ENCODE measurements around the gene AKAP6.

Gene AKAP6

DNA sequence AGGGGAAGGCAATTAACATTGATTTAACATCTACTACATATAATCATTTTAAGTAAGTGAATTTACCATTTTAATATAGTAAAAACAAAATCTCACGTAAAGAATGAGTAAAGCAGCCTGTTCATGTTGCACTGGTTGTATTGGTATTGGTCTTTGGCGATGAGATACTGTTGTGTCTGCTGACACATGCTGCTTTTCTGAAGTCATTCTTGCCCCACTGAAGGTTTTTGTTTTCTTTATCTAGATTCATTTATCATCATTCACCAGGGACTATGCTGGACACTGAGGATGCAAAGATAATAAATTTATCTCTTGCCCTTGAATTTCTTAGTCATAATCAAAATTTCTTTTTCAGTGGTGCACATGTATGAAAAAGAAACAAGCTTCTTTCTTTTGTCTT lies 363.3 kb downstream of the AKAP6 start:
- in situ Hi-C loops (cut with HindIII; ENCODE audit: low sequenced_read_pairs), result no loop called here

DNA sequence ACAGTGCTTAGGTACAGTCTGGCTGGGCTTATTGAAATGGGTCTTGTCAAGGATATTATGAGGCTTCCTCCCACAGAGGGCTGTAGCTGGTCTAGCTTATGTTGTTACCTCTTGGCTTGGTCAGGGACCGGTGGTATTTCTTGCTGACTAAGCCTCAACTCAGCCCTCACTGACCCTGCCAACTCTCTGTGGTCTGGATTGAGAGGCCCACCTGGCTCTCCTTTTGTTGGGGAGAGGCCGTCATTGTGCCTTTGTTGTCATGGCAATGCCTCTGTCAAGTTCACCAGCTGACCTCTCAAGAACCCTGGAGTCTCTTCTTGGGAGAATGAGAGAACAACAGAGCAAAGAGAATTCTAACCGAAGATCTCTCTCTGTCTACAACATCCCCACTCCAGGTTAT lies 364.0 kb downstream of the AKAP6 start:
- in situ Hi-C loops (cut with HindIII; ENCODE audit: low sequenced_read_pairs), result no loop called here

DNA sequence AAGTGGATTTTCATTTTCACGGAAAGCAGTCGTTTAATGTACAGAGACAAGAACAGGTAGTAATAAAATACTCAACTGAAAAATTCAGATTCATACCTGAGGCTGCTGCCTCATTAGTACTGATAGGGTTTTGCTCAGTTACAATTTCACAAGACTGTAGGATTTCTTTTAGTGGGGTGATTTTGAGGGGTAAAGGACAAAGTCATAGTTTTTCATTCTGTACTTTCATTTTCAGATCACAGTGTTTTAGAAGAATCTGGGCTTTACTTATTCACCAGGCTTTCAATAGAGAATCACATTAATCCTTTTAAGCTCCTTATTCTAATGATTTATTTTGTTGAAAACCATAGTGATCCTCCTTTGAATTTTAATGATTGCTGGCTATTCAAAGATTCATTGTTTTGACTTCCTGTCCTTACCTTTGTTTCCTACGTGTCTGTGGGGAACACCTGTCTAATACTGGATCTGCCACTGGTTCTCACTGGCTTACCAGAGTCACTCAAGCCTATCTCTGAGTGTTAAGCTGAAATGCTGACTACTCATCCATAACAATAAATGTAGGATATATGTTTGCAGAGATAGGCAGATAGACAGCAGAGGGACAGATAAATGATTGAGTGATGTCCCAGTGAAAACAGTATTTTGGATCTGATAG lies 365.8 kb downstream of the AKAP6 start:
- in situ Hi-C loops (cut with HindIII; ENCODE audit: low sequenced_read_pairs), result no loop called here

GRCh38 chr14:32696325-32697091 lies 367.4 kb downstream of the AKAP6 start:
- in situ Hi-C loops (cut with HindIII; ENCODE audit: low sequenced_read_pairs), result no loop called here

- in situ Hi-C loops (cut with HindIII; ENCODE audit: low sequenced_read_pairs), result no loop called here
These were observed 368.0 kb downstream of the AKAP6 start for GRCh38 chr14:32697114-32697513.

- in situ Hi-C loops (cut with HindIII; ENCODE audit: low sequenced_read_pairs), result no loop called here
These were observed 368.6 kb downstream of the AKAP6 start for GRCh38 chr14:32697704-32698103.

GRCh38 chr14:32698831-32699230 lies 369.7 kb downstream of the AKAP6 start:
- in situ Hi-C loops (cut with HindIII; ENCODE audit: low sequenced_read_pairs), result no loop called here

DNA sequence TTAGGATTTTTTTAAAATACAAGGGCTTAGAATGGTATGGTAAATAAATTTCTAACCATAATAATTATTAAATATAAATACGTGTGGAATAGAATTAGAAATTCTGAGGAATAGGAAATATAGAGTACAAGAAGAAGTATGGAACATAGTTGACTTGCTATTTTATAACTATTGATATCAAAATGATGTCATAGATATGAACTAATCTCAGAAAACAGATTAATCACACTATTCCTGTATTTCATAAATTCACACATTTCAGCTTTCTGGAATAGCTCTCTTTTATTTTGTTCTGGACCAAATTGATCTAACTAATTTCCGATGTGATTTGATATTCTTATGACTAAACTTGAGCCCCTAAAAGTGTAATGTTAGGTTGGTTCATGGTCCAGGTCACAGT lies 372.4 kb downstream of the AKAP6 start:
- in situ Hi-C loops (cut with HindIII; ENCODE audit: low sequenced_read_pairs), result no loop called here

DNA sequence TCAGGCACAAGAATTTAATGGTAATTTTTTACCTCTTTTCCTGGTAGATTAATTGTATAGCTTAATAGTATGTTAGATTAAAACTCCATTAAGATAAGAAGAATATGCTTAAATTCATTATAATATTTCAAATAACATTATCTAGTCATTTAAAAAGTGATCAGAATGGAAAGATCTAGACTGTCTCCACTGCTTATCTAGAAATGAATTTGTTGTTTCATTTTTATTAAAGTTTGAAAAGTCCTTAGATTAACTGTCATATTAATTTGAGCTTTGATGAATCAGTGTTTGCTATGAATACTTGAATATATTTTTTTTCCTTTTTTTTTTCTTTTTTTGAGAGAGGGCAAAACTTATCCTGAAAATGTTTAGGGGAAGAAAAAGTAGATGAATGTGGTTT lies 373.0 kb downstream of the AKAP6 start:
- in situ Hi-C loops (cut with HindIII; ENCODE audit: low sequenced_read_pairs), result no loop called here

GRCh38 chr14:32702562-32702961 lies 373.5 kb downstream of the AKAP6 start:
- in situ Hi-C loops (cut with HindIII; ENCODE audit: low sequenced_read_pairs), result no loop called here

DNA sequence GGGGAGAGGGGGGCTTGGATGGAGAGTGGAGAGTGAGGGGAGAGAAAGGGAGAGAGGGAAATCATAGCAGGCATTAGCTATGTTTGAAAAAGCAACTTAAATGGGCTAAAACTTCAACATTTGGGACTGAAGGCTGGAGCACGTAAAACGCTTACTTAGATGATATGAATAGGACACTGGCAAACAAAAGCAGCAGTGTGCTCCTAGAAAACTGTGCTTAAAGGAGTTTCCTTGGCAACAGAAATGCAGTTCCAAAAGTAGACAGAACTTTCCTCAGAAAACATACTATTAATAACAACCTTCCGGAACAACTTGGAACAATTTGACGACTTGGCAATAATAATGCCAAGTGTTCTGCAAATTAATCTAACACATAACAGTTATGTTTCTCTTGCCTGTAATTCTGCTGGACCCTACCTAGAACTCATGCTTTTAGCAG lies 374.1 kb downstream of the AKAP6 start:
- in situ Hi-C loops (cut with HindIII; ENCODE audit: low sequenced_read_pairs), result no loop called here

DNA sequence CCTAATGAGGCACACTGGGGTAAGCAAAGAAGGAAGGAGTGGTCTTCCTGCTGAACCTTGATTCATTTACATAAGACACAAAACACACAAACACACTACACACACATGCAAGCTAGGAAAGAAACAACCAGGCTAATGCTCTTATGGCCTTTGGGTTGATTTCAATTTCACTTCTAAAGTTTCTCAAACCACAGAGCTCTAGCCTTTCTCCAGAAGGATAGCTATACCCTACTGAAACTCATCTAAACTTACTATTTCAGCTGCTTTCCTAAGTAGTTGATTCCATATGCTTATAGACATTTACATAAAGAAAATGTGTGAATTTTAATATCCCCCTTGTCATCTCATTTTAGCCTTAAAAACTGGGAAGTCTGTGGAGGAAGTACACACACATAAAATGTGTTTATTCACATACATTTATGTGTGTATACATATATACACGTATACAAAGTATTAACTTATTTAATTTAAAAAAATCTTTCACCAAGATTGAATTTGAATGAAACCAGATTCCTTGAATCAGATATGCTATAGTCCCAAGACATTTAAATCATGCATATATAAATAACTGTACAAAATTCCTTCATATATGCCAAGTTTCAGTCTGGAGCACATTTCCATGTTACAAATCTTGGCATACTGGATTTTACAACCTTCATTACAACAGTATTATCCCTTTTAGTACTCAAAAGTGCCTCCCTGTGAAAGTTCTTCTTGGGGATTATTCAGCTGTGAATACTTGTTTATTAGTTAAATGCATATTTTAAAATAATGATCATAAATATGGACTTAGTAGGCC lies 377.8 kb downstream of the AKAP6 start:
- in situ Hi-C loops (cut with HindIII; ENCODE audit: low sequenced_read_pairs), result no loop called here

DNA sequence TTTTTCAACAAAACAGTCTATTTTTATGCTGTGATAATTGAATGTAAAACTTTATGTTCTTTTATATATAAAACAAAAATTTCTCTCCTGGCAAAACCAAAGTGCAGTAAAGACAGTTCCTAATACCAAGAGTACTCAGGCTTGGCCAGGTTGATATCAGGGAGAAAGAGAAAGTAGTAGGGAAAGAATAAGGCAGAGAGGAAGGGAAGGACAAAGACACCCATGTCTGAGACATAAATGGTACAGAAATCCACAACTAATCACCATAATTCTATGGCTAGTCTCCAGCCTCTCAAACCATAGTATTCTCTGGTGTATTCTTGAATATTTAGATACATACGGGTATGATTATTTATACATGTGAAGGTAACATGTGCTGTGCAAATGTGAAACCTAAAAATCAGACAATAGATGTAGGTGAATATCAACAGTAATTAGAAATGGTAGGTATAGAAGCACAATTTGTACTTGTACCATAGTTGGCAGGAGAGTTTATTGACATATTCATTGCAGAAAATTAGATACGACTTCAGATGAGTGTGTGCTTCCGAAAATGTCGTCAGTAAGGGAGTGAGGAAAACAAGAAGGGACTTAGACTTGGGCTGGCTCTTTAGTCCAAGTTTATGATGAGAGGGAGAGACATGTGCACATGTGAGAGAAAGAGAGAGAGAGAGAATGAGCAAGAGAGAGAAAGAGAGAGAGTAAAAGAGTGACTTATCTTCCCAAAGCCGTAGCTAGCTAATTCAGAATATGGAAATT lies 378.8 kb downstream of the AKAP6 start:
- in situ Hi-C loops (cut with HindIII; ENCODE audit: low sequenced_read_pairs), result no loop called here

GRCh38 chr14:32709027-32709426 lies 379.9 kb downstream of the AKAP6 start:
- in situ Hi-C loops (cut with HindIII; ENCODE audit: low sequenced_read_pairs), result no loop called here

DNA sequence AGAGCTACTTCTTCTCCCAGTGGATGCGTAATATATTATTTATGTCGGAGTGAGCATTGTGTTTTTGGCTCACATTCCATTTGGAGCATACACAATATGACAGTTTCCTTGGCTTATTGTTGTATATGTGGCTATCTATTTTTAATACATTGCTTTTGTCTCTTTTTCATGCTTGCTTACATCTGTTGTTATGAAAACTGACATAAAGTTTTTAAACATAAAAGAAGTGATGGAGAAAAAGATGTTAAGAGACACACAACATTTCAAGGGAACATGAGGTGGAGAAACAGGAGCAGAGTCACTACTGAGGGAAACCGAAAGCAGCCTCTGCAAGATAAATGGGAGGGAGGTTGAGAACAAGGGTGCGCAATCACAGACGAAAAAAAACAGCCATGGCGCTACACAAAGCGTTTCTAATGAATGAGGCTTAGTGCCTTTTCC lies 381.2 kb downstream of the AKAP6 start:
- in situ Hi-C loops (cut with HindIII; ENCODE audit: low sequenced_read_pairs), result no loop called here

- in situ Hi-C loops (cut with HindIII; ENCODE audit: low sequenced_read_pairs), result no loop called here
These were observed 381.9 kb downstream of the AKAP6 start for GRCh38 chr14:32710731-32711680.

- in situ Hi-C loops (cut with HindIII; ENCODE audit: low sequenced_read_pairs), result no loop called here
These were observed 384.8 kb downstream of the AKAP6 start for GRCh38 chr14:32713856-32714255.

GRCh38 chr14:32719601-32720000 lies 390.5 kb downstream of the AKAP6 start:
- in situ Hi-C loops (cut with HindIII; ENCODE audit: low sequenced_read_pairs), result no loop called here

GRCh38 chr14:32720927-32721326 lies 391.8 kb downstream of the AKAP6 start:
- in situ Hi-C loops (cut with HindIII; ENCODE audit: low sequenced_read_pairs), result no loop called here

Data from DLD1 (cell line).